Loucy (cell line): ENCODE data around the gene SMC1B.

Experiments used
- H2AFZ ChIP-seq: fragments of 200-600 bp; sonication (generic); 2 replicates; pipeline ENCODE4 v1.6.0; 2016; ENCODE audit warnings: antibody characterized with exemption, mild to moderate bottlenecking, low read length, moderate library complexity
- H3F3A ChIP-seq: fragments of 200-600 bp; 2 replicates; pipeline ENCODE4 v1.6.0; 2016; ENCODE audit warnings: antibody characterized with exemption, low read depth, mild to moderate bottlenecking
- H3K27me3 ChIP-seq: fragments of 200-600 bp; sonication (generic); 2 replicates; pipeline ENCODE4 v1.6.1; 2014; ENCODE audit warnings: low read length, mild to moderate bottlenecking; ENCODE audit not compliant: insufficient read depth, poor library complexity, severe bottlenecking
- H3K36me3 ChIP-seq: fragments of 200-600 bp; sonication (generic); 2 replicates; pipeline ENCODE4 v1.6.1; 2016; ENCODE audit warnings: low read length; ENCODE audit not compliant: insufficient read depth
- H3K4me1 ChIP-seq: fragments of 200-600 bp; sonication (generic); 2 replicates; pipeline ENCODE4 v1.5.1; 2014; ENCODE audit warnings: low read length, mild to moderate bottlenecking; ENCODE audit not compliant: insufficient read depth, poor library complexity, severe bottlenecking
- H3K4me2 ChIP-seq: fragments of 200-600 bp; sonication (generic); 2 replicates; pipeline ENCODE4 v1.6.0; 2014; ENCODE audit warnings: antibody characterized with exemption, low read length, low read depth, mild to moderate bottlenecking; ENCODE audit not compliant: poor library complexity, severe bottlenecking
- H3K4me3 ChIP-seq: fragments of 200-600 bp; sonication (generic); 2 replicates; pipeline ENCODE4 v1.5.1; 2014; ENCODE audit warnings: low read length, mild to moderate bottlenecking, mixed read lengths; ENCODE audit not compliant: poor library complexity, severe bottlenecking
- H3K79me2 ChIP-seq: fragments of 200-600 bp; sonication (generic); 2 replicates; pipeline ENCODE4 v1.6.1; 2014; ENCODE audit warnings: low read length; ENCODE audit not compliant: insufficient read depth
- H3K9ac ChIP-seq: fragments of 200-600 bp; sonication (generic); 2 replicates; pipeline ENCODE4 v1.6.0; 2014; ENCODE audit warnings: mild to moderate bottlenecking, low read depth, low read length, moderate library complexity; ENCODE audit not compliant: poor library complexity, severe bottlenecking
- H3K9me2 ChIP-seq: fragments of 200-600 bp; sonication (generic); replicated peaks from 2 replicates; pipeline ENCODE4 v1.6.1; 2016; ENCODE audit warnings: low read depth, low read length, mixed read lengths
- H3K9me3 ChIP-seq: fragments of 200-600 bp; sonication (generic); 2 replicates; pipeline ENCODE4 v1.6.1; 2014; ENCODE audit warnings: mild to moderate bottlenecking, antibody characterized with exemption, low read length, low read depth; ENCODE audit not compliant: insufficient read depth
- H4K20me1 ChIP-seq: fragments of 200-600 bp; sonication (generic); 2 replicates; pipeline ENCODE4 v1.6.0; 2014; ENCODE audit warnings: antibody characterized with exemption, low read length, mild to moderate bottlenecking; ENCODE audit not compliant: insufficient read depth, poor library complexity, severe bottlenecking
- CTCF ChIP-seq: fragments of 200-600 bp; sonication (generic); conservative IDR thresholded peaks from 2 replicates; pipeline ENCODE4 v1.5.1; 2014; ENCODE audit warnings: mild to moderate bottlenecking, antibody characterized with exemption, low read length
- EZH2phosphoT487 ChIP-seq: fragments of 200-600 bp; IDR thresholded peaks from 2 replicates; pipeline ENCODE4 v1.6.1; 2018; ENCODE audit warnings: antibody characterized with exemption, mild to moderate bottlenecking, moderate library complexity, borderline replicate concordance

SMC1B gene

GRCh38 chr22:45418056-45418769 lies 4.8 kb upstream of the SMC1B start:
- no peak for TF ChIP-seq CTCF
- no peak for TF ChIP-seq EZH2phosphoT487
- Histone ChIP-seq H3K9ac (no peak overlapping the region), H2AFZ (no peak overlapping the region), H3K4me2 (no peak overlapping the region), H3K27me3 (peaks cover 3% of the 10 kb centered on the region), H3K79me2 (no peaks in the 10 kb centered on the region), H3K4me1 (no peaks in the 10 kb centered on the region), H3F3A (no peaks in the 10 kb centered on the region), H3K9me3 (no peaks in the 10 kb centered on the region), H4K20me1 (no peaks in the 10 kb centered on the region), H3K9me2 (no peaks in the 10 kb centered on the region), H3K4me3 (no peak overlapping the region), H3K36me3 (no peaks in the 10 kb centered on the region)

- H3K9ac ChIP-seq = no peak overlapping the region
- no peak overlapping the region for H2AFZ ChIP-seq
- H3K27me3 ChIP-seq = peaks cover 3% of the 10 kb centered on the region
- no peaks in the 10 kb centered on the region for H3K36me3 ChIP-seq
- no peaks in the 10 kb centered on the region for H3K9me2 ChIP-seq
- no peaks in the 10 kb centered on the region for H3F3A ChIP-seq
- no peak for TF ChIP-seq EZH2phosphoT487
- TF ChIP-seq CTCF = no peak
- H3K4me3 ChIP-seq = no peak overlapping the region
- H3K9me3 ChIP-seq = no peaks in the 10 kb centered on the region
- H4K20me1 ChIP-seq = no peaks in the 10 kb centered on the region
- no peaks in the 10 kb centered on the region for H3K79me2 ChIP-seq
- H3K4me1 ChIP-seq = no peaks in the 10 kb centered on the region
- H3K4me2 ChIP-seq = no peak overlapping the region
These were observed 409 bp downstream of the SMC1B start for GRCh38 chr22:45413013-45413367.

GRCh38 chr22:45407793-45408192 lies 5.6 kb downstream of the SMC1B start:
- Histone ChIP-seq H3K4me1 (no peaks in the 10 kb centered on the region), H3K4me3 (no peak overlapping the region), H3K79me2 (no peaks in the 10 kb centered on the region), H2AFZ (no peak overlapping the region), H3K9me2 (no peaks in the 10 kb centered on the region), H3K4me2 (no peak overlapping the region), H3K9ac (no peak overlapping the region), H3K9me3 (no peaks in the 10 kb centered on the region), H3F3A (no peaks in the 10 kb centered on the region), H4K20me1 (no peaks in the 10 kb centered on the region), H3K27me3 (no peaks in the 10 kb centered on the region), H3K36me3 (no peaks in the 10 kb centered on the region)
- no peak for TF ChIP-seq CTCF
- TF ChIP-seq EZH2phosphoT487 = no peak
